HCT116 (cell line): Measurements from ENCODE around the gene COPB1. TPM values are rescaled to one million over a fixed set of nuclear protein-coding genes. Genes with fewer than 3 reads are reported as not detected.

ENCODE experiments used
- ATAC-seq: fragments of 200-7000 bp; cut with Tn5 transposase; 2 replicates; pipeline ENCODE4 v1.9.1; 2020; ENCODE audit warnings: mild to moderate bottlenecking, moderate library complexity
- BruUV-seq: library from RNA; stranded (reverse); fragments of 400-500 nt; replicated peaks from 2 replicates; lab custom pipeline; 2021; lab: Mats Ljungman, UMichigan
- CTCF ChIA-PET: fragments of 300-600 bp; sonication (Branson Sonifier 250); formaldehyde crosslinking; loops from one replicate; lab custom pipeline; 2021; ENCODE audit warnings: antibody characterized with exemption; lab: Charles Lee
- POLR2A ChIA-PET: fragments of 300-600, 350-600 bp; sonication (Branson Sonifier 250); formaldehyde crosslinking; loops from one replicate; lab custom pipeline; 2021; ENCODE audit warnings: antibody characterized with exemption; lab: Charles Lee
- RAD21 ChIA-PET, 2 experiments: fragments of 300-600 bp; sonication (Branson Sonifier 250); formaldehyde crosslinking; loops; one replicate each; lab custom pipeline; 2023; ENCODE audit warnings: low total read pairs in 2 of 2; ENCODE audit not compliant: uncharacterized antibody in 2 of 2, unreplicated experiment in 2 of 2, low non-redundant PET in 1 of 2; lab: Charles Lee
- DNase-seq: peaks from one replicate; pipeline ENCODE4 v3.0.0-alpha.2; 2010; ENCODE audit warnings: low read depth, low spot score
- H2AFZ ChIP-seq: fragments of 200-600 bp; shearing (Covaris generic), sonication (generic); 2 replicates; pipeline ENCODE4 v1.6.1; 2017; ENCODE audit warnings: low read depth, mixed run types, mixed read lengths, antibody characterized with exemption, low read length; ENCODE audit not compliant: poor library complexity, severe bottlenecking
- H3K27ac ChIP-seq: 2 replicates; pipeline ENCODE4 v1.5.1; 2012; ENCODE audit warnings: low read depth, low read length
- H3K27me3 ChIP-seq: fragments of 200-600 bp; sonication (generic); 2 replicates; pipeline ENCODE4 v1.6.1; 2016; ENCODE audit warnings: mixed run types, low read length, mixed read lengths; ENCODE audit not compliant: insufficient read depth
- H3K36me3 ChIP-seq, 2 experiments: fragments of 200-500 bp in 1 of 2; fragments of 200-600 bp in 1 of 2; sonication (Bioruptor generic) in 1 of 2; sonication (generic) in 1 of 2; 2 replicates each; pipeline versions ENCODE4 v1.5.1 to v1.6.1; 2014 to 2016; ENCODE audit warnings: low read length in 2 of 2, inconsistent platforms in 1 of 2, mixed read lengths in 1 of 2, mixed run types in 1 of 2; ENCODE audit not compliant: insufficient read depth in 2 of 2, control insufficient read depth in 1 of 2
- H3K4me1 ChIP-seq, 2 experiments: fragments of 200-600 bp in 1 of 2; sonication (generic) in 1 of 2; 2 replicates each; pipeline versions ENCODE4 v1.5.1 to v1.6.1; 2012 to 2017; ENCODE audit warnings: low read length in 2 of 2, inconsistent platforms in 1 of 2, mild to moderate bottlenecking in 1 of 2, mixed read lengths in 1 of 2, mixed run types in 1 of 2, moderate library complexity in 1 of 2; ENCODE audit not compliant: insufficient read depth in 2 of 2, control insufficient read depth in 1 of 2
- H3K4me2 ChIP-seq: fragments of 200-600 bp; sonication (generic); 2 replicates; pipeline ENCODE4 v1.6.1; 2017; ENCODE audit warnings: mixed run types, low read length, mixed read lengths
- H3K4me3 ChIP-seq, 2 experiments: fragments of 200-600 bp in 1 of 2; sonication (generic) in 1 of 2; replicated peaks in 1 of 2; 2 replicates each; pipeline ENCODE4 v1.5.1; 2011 to 2016; ENCODE audit warnings: low read length in 2 of 2, control low read depth in 1 of 2, low read depth in 1 of 2, mild to moderate bottlenecking in 1 of 2, mixed read lengths in 1 of 2, mixed run types in 1 of 2
- H3K79me2 ChIP-seq: fragments of 200-600 bp; sonication (generic); 2 replicates; pipeline ENCODE4 v1.6.1; 2017; ENCODE audit warnings: mild to moderate bottlenecking, mixed run types, low read length, moderate library complexity, mixed read lengths; ENCODE audit not compliant: insufficient read depth
- H3K9ac ChIP-seq: fragments of 200-600 bp; sonication (generic); 2 replicates; pipeline ENCODE4 v1.6.1; 2016; ENCODE audit warnings: low read length, mixed read lengths
- H3K9me2 ChIP-seq: fragments of 200-600 bp; sonication (generic), shearing (Covaris generic); 2 replicates; pipeline ENCODE4 v1.6.1; 2017; ENCODE audit warnings: mixed run types, mild to moderate bottlenecking, moderate library complexity; ENCODE audit not compliant: insufficient read depth
- H3K9me3 ChIP-seq, 2 experiments: fragments of 200-500 bp in 1 of 2; fragments of 200-600 bp in 1 of 2; sonication (Bioruptor generic) in 1 of 2; sonication (generic) in 1 of 2; 2 replicates each; pipeline ENCODE4 v1.6.1; 2014 to 2017; ENCODE audit warnings: low read length in 2 of 2, mixed read lengths in 2 of 2, inconsistent platforms in 1 of 2, low read depth in 1 of 2, mild to moderate bottlenecking in 1 of 2, mixed run types in 1 of 2, moderate library complexity in 1 of 2; ENCODE audit not compliant: control insufficient read depth in 1 of 2, insufficient read depth in 1 of 2
- H4K20me1 ChIP-seq: fragments of 200-600 bp; sonication (generic), shearing (Covaris generic); 2 replicates; pipeline ENCODE4 v1.6.1; 2017; ENCODE audit warnings: mixed run types, mild to moderate bottlenecking, moderate library complexity; ENCODE audit not compliant: insufficient read depth
- CBX3 ChIP-seq: IDR thresholded peaks from 2 replicates; pipeline ENCODE4 v1.6.1; 2012; ENCODE audit warnings: low read depth
- CEBPB ChIP-seq: IDR thresholded peaks from 2 replicates; pipeline ENCODE4 v1.6.1; 2012; ENCODE audit warnings: low read depth
- ELF1 ChIP-seq: IDR thresholded peaks from 2 replicates; pipeline ENCODE4 v1.6.1; 2012; ENCODE audit warnings: low read depth, borderline replicate concordance
- JUND ChIP-seq: IDR thresholded peaks from 2 replicates; pipeline ENCODE4 v1.6.1; 2012
- SRF ChIP-seq: IDR thresholded peaks from 2 replicates; pipeline ENCODE4 v1.6.1; 2012; ENCODE audit warnings: low read depth
- TCF7L2 ChIP-seq: IDR thresholded peaks from 2 replicates; pipeline ENCODE4 v1.7.0; 2011; ENCODE audit warnings: borderline replicate concordance, inconsistent platforms; ENCODE audit not compliant: insufficient read depth, insufficient read length; ENCODE audit errors: extremely low read depth
- ZNF274 ChIP-seq: fragments of 200-500 bp; sonication (Bioruptor generic); IDR thresholded peaks from 2 replicates; pipeline ENCODE4 v1.6.1; 2014; ENCODE audit warnings: mild to moderate bottlenecking, low read depth, low read length, inconsistent platforms
- intact Hi-C: fragments of 100-400 bp; cut with micrococcal nuclease; formaldehyde crosslinking; loops from 2 replicates; pipeline ENCODE4 v1.10.0; 2022
- total RNA-seq: library from RNA; stranded (reverse); gene quantifications from one replicate; pipeline ENCODE4 v1.2.1, GENCODE V29; 2021; ENCODE audit not compliant: unreplicated experiment
- TF ChIP-seq, protein P1 (sequence below): IDR thresholded peaks from 2 replicates; pipeline ENCODE4 v1.6.1; 2012

The COPB1 gene
- total RNA-seq, 1 experiment from 2014 or later, result 95.5 TPM

DNA sequence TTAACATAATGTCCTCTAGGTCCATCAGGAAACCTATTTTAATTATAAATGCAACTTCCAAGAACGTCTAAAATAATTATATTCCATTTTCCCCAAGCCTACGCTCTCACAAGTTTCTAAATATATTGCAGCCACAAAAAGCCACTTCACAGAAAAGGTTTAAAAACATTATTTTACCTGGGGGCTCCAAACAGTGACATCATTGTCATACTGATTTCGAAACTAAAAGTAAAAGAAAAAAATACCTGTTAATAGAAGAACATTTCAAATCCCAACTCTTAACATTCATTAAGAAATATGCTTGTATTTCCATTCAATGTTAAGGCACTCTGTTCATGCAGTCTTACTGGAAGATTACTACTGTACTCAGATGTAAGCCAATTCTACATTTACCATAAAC, 19.2 kb upstream of the COPB1 start:
- no TSS peak for BruUV-seq
- ATAC-seq, result no peak

DNA sequence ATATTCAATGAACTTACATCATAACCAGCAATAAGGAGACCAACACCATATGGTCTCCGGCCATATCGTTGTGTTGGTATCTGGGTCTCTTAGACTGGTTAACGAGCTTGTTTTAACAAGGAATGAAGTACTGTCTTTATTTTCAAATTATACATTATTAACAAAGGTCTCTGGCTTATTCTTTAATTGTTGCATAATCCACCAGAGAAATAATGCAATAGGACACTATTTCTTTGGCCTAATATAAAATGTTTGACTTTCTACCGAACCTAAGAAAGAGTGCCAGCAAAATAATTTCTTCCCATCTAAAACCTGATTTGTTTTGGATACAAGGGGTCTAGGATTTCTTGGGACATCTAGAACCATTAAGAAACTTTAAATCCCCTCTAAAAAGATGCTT, 14.2 kb upstream of the COPB1 start:
- H3K4me2 ChIP-seq, result no peak overlapping the region
- H3K36me3 ChIP-seq, result peaks cover 74 to 79% of the 10 kb centered on the region in 2 experiments
- no peak for ATAC-seq
- ChIA-PET POLR2A (no interaction called here), RAD21 (no interaction called here), CTCF (no interaction called here)
- H4K20me1 ChIP-seq, result peaks cover 12% of the 10 kb centered on the region
- no peaks in the 10 kb centered on the region for H3K27me3 ChIP-seq
- H3K4me1 ChIP-seq, result peaks cover 5% of the 10 kb centered on the region in 2 experiments; a peak in 3 of 4 replicates
- TF ChIP-seq TCF7L2, result no peak
- no peak for TF ChIP-seq ZNF274
- no peak for TF ChIP-seq CBX3
- no peak for TF ChIP-seq JUND
- TF ChIP-seq, protein P1, sequence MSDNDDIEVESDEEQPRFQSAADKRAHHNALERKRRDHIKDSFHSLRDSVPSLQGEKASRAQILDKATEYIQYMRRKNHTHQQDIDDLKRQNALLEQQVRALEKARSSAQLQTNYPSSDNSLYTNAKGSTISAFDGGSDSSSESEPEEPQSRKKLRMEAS, result no peak
- no peak for TF ChIP-seq ELF1
- no peak for TF ChIP-seq CEBPB
- H3K9ac ChIP-seq, result no peak overlapping the region
- H3K79me2 ChIP-seq, result peaks cover 89% of the 10 kb centered on the region
- no peak overlapping the region for H2AFZ ChIP-seq
- BruUV-seq, result no TSS peak
- no peak for DNase-seq
- H3K27ac ChIP-seq, result no peak overlapping the region
- intact Hi-C loops, result no loop called here
- H3K9me3 ChIP-seq, result no peaks in the 10 kb centered on the region
- no peak overlapping the region for H3K4me3 ChIP-seq
- no peaks in the 10 kb centered on the region for H3K9me2 ChIP-seq

More for the DNA sequence above, 19.2 kb upstream of the COPB1 start:
- H3K79me2 ChIP-seq, result peaks cover 59% of the 10 kb centered on the region
- no peak overlapping the region for H2AFZ ChIP-seq
- ChIA-PET RAD21 (no interaction called here), CTCF (no interaction called here), POLR2A (no interaction called here)
- no peaks in the 10 kb centered on the region; the same call in 1 of the 2 replicates for H4K20me1 ChIP-seq
- intact Hi-C loops, result no loop called here
- peak overlapping the region; percentile 81; the same call in 1 of the 2 replicates for H3K27ac ChIP-seq
- H3K27me3 ChIP-seq, result no peaks in the 10 kb centered on the region
- TF ChIP-seq SRF, result no peak
- TF ChIP-seq, protein P1, result 0 out of 2 replicates have a peak, but pooled peaks have one; percentile 21
- H3K9me2 ChIP-seq, result no peaks in the 10 kb centered on the region
- H3K4me3 ChIP-seq, result peak overlapping the region; percentile 57 to 95
- H3K4me1 ChIP-seq, result peaks cover 9 to 16% of the 10 kb centered on the region in 2 experiments; a peak in 3 of 4 replicates
- DNase-seq, result no peak
- peak overlapping the region; percentile 86 for H3K4me2 ChIP-seq
- H3K9ac ChIP-seq, result peak overlapping the region; percentile 92
- peaks cover 33 to 36% of the 10 kb centered on the region in 2 experiments for H3K36me3 ChIP-seq
- H3K9me3 ChIP-seq, result no peaks in the 10 kb centered on the region
